Endometrial microvascular endothelial cells (primary cell): Measurements from ENCODE around the gene MFSD2B. TPM values are rescaled to one million over a fixed set of nuclear protein-coding genes. Genes with fewer than 3 reads are reported as not detected.

ENCODE experiments used
- in situ Hi-C: cut with HindIII; loops from 2 replicates; pipeline ENCODE4 v1.10.0; 2017; ENCODE audit warnings: low sequenced_read_pairs, low pct_unique_long_range_greater_than_20kb; ENCODE audit errors: inconsistent ontology term
- total RNA-seq: library from RNA; depleted of rRNA; stranded (reverse); fragments of >200 nt; gene quantifications from one replicate; pipeline ENCODE4 v1.2.3, GENCODE V29; 2015; ENCODE audit errors: inconsistent ontology term

The MFSD2B gene
- total RNA-seq, 1 donor from 2014 or later: 1.5 TPM

DNA sequence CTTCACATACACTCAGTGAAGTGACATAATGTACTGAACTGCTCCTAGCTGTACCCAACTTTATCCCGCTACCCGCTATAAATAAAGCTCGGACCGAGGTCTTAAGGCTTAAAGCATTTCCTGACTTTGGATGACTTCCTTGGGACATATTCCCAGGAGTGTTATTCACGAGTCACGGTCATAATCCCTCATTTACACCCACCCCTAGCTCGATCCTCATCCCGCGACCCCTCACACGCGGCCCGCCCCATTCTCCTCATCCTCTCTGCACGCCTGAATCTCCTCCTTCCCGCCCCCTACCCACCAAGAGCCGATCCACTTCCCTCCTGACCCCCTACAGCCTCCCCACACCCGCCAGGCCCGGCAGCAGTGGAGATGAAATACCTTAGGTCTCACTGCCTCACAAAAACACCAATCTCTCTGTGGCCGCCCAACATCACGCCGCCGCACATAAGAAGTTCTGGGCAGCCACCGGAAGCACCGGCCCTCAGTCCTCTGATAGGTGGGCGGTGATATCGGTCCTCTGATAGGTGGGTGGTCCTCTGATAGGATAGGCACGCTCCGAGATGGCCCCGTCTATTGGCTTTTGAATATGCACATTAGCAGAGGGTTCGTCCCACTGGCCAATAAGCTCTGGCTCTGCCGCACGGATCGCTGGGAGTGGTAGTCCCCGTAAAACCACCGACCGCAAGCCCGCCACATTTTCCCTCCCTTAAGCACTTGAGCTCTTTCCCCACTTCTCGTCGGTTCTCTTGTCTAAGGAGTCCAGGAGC, 37.2 kb downstream of the MFSD2B start, which contains the start of gene WDCP:
Gene WDCP, minus strand, starts transcription at position 462 of the 773 bp plus-strand sequence. CDS start 7,897 bp downstream, outside the sequence.
- in situ Hi-C loops: no loop called here

- in situ Hi-C loops: no loop called here
Measured at GRCh38 chr2:24047703-24048033, 37.8 kb downstream of the MFSD2B start.

GRCh38 chr2:24048769-24049484, 39.0 kb downstream of the MFSD2B start:
- in situ Hi-C loops: no loop called here

- in situ Hi-C loops: no loop called here
Measured at GRCh38 chr2:24049485-24050021, 39.7 kb downstream of the MFSD2B start, which contains the start of gene FKBP1B. Gene FKBP1B (plus strand): TSS chr2:24049741. CDS start chr2:24049850, 109 bp downstream.

DNA sequence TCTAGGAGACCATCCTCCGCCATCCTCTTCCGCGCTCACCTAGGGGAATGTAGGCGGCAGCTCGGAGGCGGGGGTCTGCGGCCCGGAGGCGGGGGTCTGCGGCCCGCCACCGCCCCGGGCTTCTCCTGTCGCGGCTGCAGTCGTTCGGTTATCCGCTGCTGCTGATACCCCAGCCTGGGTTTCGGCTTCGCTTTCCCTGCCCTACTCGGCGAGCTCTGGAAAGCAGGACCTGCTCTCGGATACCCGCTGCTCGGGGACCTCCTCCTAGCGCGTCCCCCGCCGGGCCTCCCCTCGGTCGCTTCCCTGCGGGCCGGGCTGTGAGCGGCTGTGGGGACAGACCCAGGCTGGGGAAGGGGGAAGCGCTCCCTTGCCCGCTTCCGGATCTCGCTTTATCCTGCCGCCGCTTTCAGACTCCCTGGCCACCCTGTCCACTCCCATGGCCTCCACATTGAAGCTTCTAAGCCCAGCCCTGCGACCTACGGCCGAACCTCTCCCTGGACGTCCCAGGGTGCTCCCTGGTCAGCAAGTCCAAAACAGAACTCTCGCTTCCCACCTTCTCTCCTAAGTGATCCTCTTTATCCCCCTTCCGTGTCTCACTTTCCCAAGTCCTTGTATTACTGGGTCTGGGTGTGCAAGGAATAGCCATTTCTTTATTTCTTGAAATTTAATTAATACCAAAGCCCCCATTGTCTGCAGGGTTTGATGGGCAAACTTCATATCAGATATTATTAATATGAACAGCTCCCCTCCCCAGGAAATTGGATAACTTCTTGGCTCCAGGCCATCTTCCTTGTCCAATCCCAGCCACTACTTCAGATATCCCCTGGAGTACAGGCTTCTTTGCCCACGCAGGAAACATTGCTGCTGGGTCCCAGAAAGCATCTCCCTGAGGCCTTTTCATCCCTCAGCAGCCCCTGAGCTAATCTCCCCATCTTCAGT, 40.4 kb downstream of the MFSD2B start:
- in situ Hi-C loops: no loop called here

DNA sequence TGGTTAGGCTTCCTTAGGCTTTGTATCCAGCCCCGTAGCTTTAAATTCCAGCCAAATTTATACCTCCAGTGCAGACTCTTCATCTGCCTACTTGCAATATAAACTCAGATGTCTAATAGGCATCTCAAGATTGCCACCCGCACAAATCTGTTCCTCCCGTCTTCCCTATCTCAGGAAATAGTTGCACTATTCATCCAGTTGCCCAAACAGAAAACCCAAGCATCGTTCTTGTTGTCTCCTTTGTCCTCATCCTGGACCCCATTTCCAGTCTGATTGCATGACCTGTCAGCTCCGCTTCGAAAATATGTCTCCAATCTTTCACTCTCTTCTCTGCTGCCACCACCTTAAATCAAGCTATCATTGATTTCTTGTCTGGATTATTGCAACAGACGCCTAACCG, 41.9 kb downstream of the MFSD2B start:
- in situ Hi-C loops: no loop called here

GRCh38 chr2:24052951-24053350, 43.1 kb downstream of the MFSD2B start:
- in situ Hi-C loops: no loop called here

- in situ Hi-C loops: no loop called here
Measured at GRCh38 chr2:24054366-24055010, 44.6 kb downstream of the MFSD2B start.

GRCh38 chr2:24055750-24056149, 45.9 kb downstream of the MFSD2B start:
- in situ Hi-C loops: no loop called here

GRCh38 chr2:24058564-24059271, 48.8 kb downstream of the MFSD2B start:
- in situ Hi-C loops: no loop called here

DNA sequence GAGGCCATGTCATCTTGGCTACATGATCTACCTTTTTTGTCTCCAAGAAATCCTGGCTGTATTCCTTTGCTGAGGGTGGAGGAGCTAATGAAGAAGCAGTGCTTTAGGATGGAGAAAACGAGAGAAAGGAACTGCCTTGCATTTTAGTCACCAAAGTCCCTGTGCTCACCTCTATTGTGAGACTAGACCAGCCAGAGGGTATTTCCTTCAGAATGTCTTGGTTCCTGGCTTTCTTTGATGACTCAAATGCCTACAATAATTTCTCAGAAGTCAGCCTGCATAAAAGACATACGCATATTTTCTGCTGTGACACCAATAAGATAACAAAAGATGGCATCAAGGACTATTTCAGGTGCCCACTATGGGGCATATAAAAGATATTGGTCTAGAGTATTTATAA, 55.5 kb downstream of the MFSD2B start:
- in situ Hi-C loops: no loop called here

DNA sequence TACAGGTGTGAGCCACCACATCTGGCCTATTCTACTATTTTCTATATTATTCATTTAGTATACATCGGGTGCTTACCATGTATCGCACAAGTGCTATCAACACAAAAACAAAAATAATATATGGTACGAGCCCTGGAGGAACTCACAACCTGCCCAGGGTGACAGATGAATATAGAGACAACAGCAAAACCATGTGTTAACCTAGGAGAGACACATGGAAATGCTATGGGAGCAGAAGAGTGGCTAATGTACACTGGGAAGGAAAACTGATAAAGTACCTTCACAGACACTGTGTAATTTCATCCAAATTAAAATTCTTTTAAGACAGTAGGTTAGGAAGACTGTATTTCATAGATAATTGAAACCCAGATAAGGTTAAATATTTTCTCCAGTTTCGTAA, 62.4 kb downstream of the MFSD2B start:
- in situ Hi-C loops: no loop called here

DNA sequence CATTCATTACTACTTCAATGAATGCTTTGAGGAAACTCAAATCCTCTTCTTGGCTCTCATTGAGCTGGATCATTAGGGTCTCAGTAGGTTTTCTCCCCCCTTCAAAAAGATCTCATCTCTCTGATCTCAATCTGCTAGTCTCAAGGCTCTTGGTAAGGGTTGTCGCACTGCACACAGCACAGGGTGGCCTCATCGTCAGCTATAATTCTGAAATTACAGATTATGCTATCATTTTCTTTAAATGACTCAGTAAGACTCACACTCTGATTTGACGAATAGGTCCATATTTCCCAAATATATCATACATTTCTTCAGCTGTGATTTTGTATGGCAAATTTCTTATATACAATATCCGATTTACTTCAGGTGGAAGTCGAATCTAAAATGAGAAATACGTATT, 63.9 kb downstream of the MFSD2B start:
- in situ Hi-C loops: no loop called here

DNA sequence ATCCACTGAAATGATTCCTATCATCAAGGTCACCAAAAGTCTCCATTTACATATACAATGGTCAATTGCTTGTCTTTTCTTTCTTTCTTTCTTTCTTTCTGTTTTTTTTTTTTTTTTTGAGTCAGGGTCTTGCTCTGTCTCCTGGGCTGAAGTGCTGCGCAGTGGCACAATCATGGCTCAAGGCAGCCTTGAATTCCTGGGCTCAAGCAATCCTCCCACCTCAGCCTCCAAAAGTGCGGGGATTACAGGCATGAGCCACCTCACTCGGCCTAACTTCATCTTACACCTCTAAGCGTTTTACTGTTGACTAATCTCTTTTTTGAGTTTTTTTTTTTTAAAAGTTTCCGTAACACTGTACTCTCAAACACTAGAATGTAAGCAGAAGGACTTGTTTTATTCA, 65.4 kb downstream of the MFSD2B start:
- in situ Hi-C loops: no loop called here
